Measurements from ENCODE around the gene STARD3NL.

The STARD3NL gene

GRCh38 chr7:38178004-38178694 is at the start of gene STARD3NL:
Gene STARD3NL (plus strand): TSS chr7:38178245. CDS start chr7:38207505, 29,260 bp downstream.
- DNase-seq (ENCODE audit: extremely low spot score), result peak; percentile 97
- ChIA-PET POLR2A (interaction anchor here (0.9 kb wide), 1 partner anchor 8 kb away, joined by 4 read pairs; no protein-coding TSS in a partner anchor), CTCF (interaction anchor here (0.9 to 1.4 kb wide), 6 partner anchors 13 to 157 kb away, joined by 3 to 13 read pairs (median 3); no protein-coding TSS in a partner anchor)
- TF ChIP-seq CTCF (IDR thresholded peaks at IDR 0.05; ENCODE audit: control extremely low read depth, extremely low read depth, low read depth, missing control alignments), result no peak

GRCh38 chr7:38129162-38129561 is 48.9 kb upstream of the STARD3NL start:
- ChIA-PET POLR2A (no interaction called here), CTCF (interaction anchor here (1.2 kb wide), 2 partner anchors 87 to 240 kb away, joined by 3 to 4 read pairs; no protein-coding TSS in a partner anchor)
- TF ChIP-seq CTCF (IDR thresholded peaks at IDR 0.05; ENCODE audit: control extremely low read depth, extremely low read depth, low read depth, missing control alignments), result no peak
- no peak for DNase-seq (ENCODE audit: extremely low spot score)

- ChIA-PET CTCF (interaction anchor here (1.2 kb wide), 1 partner anchor 86 kb away, joined by 4 read pairs; no protein-coding TSS in a partner anchor), POLR2A (no interaction called here)
- no peak for TF ChIP-seq CTCF (IDR thresholded peaks at IDR 0.05; ENCODE audit: control extremely low read depth, extremely low read depth, low read depth, missing control alignments)
- no peak for DNase-seq (ENCODE audit: extremely low spot score)
Observed at GRCh38 chr7:38129579-38129978, 48.5 kb upstream of the STARD3NL start.

GRCh38 chr7:38138171-38138570 is 39.9 kb upstream of the STARD3NL start:
- no peak for TF ChIP-seq CTCF (IDR thresholded peaks at IDR 0.05; ENCODE audit: control extremely low read depth, extremely low read depth, low read depth, missing control alignments)
- ChIA-PET CTCF (no interaction called here), POLR2A (no interaction called here)
- DNase-seq (ENCODE audit: extremely low spot score), result no peak

GRCh38 chr7:38141187-38141586 is 36.9 kb upstream of the STARD3NL start:
- no peak for TF ChIP-seq CTCF (IDR thresholded peaks at IDR 0.05; ENCODE audit: control extremely low read depth, extremely low read depth, low read depth, missing control alignments)
- no peak for DNase-seq (ENCODE audit: extremely low spot score)
- POLR2A ChIA-PET, result no interaction called here
- CTCF ChIA-PET, result interaction anchor here (1.0 to 1.5 kb wide), 3 partner anchors 11 to 76 kb away, joined by 3 to 4 read pairs (median 3); no protein-coding TSS in a partner anchor

- CTCF ChIA-PET, result interaction anchor here (0.9 to 1.5 kb wide), 3 partner anchors 28 to 79 kb away, joined by 3 to 6 read pairs (median 5); no protein-coding TSS in a partner anchor
- no peak for TF ChIP-seq CTCF (IDR thresholded peaks at IDR 0.05; ENCODE audit: control extremely low read depth, extremely low read depth, low read depth, missing control alignments)
- POLR2A ChIA-PET, result no interaction called here
- DNase-seq (ENCODE audit: extremely low spot score), result no peak
Observed at GRCh38 chr7:38142736-38143135, 35.3 kb upstream of the STARD3NL start.
